PC-9 (cell line): Measurements from ENCODE around the gene TTC27. TPM values are rescaled to one million over a fixed set of nuclear protein-coding genes. Genes with fewer than 3 reads are reported as not detected.

Experiments
- BruUV-seq: library from RNA; stranded (reverse); fragments of 400-500 nt; replicated peaks from 2 replicates; lab custom pipeline; 2021; lab: Mats Ljungman, UMichigan
- CTCF ChIA-PET: fragments of 300-600 bp; sonication (Branson Sonifier 250); formaldehyde crosslinking; loops from one replicate; lab custom pipeline; 2022; ENCODE audit warnings: antibody characterized with exemption; lab: Charles Lee
- POLR2A ChIA-PET: fragments of 300-600 bp; sonication (Branson Sonifier 250); formaldehyde crosslinking; loops from one replicate; lab custom pipeline; 2022; ENCODE audit warnings: antibody characterized with exemption; ENCODE audit not compliant: unreplicated experiment; lab: Charles Lee
- DNase-seq, 2 experiments: peaks; one replicate each; pipeline versions ENCODE4 v3.0.0 to v3.0.0-alpha.2; 2015 to 2022; ENCODE audit warnings: mixed read lengths in 1 of 2
- H2AFZ ChIP-seq: fragments of 200-600 bp; sonication (generic); 2 replicates; pipeline ENCODE4 v1.8.1; 2017; ENCODE audit warnings: antibody characterized with exemption
- H3F3A ChIP-seq: fragments of 200-600 bp; sonication (generic); 2 replicates; pipeline ENCODE4 v1.8.1; 2017; ENCODE audit warnings: antibody characterized with exemption, mild to moderate bottlenecking, low read depth; ENCODE audit not compliant: insufficient read depth
- H3K27ac ChIP-seq: fragments of 200-600 bp; sonication (generic); 2 replicates; pipeline ENCODE4 v1.6.1; 2016; ENCODE audit warnings: mixed run types
- H3K27me3 ChIP-seq: fragments of 200-600 bp; sonication (generic); 2 replicates; pipeline ENCODE4 v1.6.1; 2016; ENCODE audit warnings: low read depth, mixed run types; ENCODE audit not compliant: insufficient read depth
- H3K36me3 ChIP-seq: fragments of 200-600 bp; sonication (generic); 2 replicates; pipeline ENCODE4 v1.6.1; 2016; ENCODE audit warnings: low read depth, mixed run types
- H3K4me1 ChIP-seq: fragments of 200-600 bp; sonication (generic); replicated peaks from 2 replicates; pipeline ENCODE4 v1.6.1; 2016; ENCODE audit warnings: mixed run types; ENCODE audit not compliant: insufficient read depth
- H3K4me2 ChIP-seq: fragments of 200-600 bp; sonication (generic); 2 replicates; pipeline ENCODE4 v1.6.1; 2017; ENCODE audit warnings: mixed run types
- H3K4me3 ChIP-seq: fragments of 200-600 bp; sonication (generic); 2 replicates; pipeline ENCODE4 v1.6.1; 2016; ENCODE audit warnings: mixed run types
- H3K79me2 ChIP-seq: fragments of 200-600 bp; sonication (generic); 2 replicates; pipeline ENCODE4 v1.6.1; 2017; ENCODE audit warnings: low read depth, mixed run types
- H3K9me2 ChIP-seq: fragments of 200-600 bp; sonication (generic); 2 replicates; pipeline ENCODE4 v1.8.1; 2017; ENCODE audit warnings: mild to moderate bottlenecking; ENCODE audit not compliant: insufficient read depth
- H3K9me3 ChIP-seq: fragments of 200-600 bp; sonication (generic); 2 replicates; pipeline ENCODE4 v1.8.1; 2016; ENCODE audit warnings: low read depth; ENCODE audit not compliant: insufficient read depth
- H4K20me1 ChIP-seq: fragments of 200-600 bp; sonication (generic); 2 replicates; pipeline ENCODE4 v1.8.1; 2017; ENCODE audit not compliant: insufficient read depth
- EZH2 ChIP-seq: fragments of 200-600 bp; sonication (generic); IDR thresholded peaks from 2 replicates; pipeline ENCODE4 v1.8.0; 2017; ENCODE audit warnings: antibody characterized with exemption, low read depth
- intact Hi-C: fragments of 100-400 bp; cut with micrococcal nuclease; formaldehyde crosslinking; loops from one replicate; pipeline ENCODE4 v1.10.0; 2022; ENCODE audit not compliant: unreplicated experiment
- total RNA-seq: library from RNA; stranded (reverse); gene quantifications from 2 replicates; pipeline ENCODE4 v1.2.3, GENCODE V29; 2021
- TF ChIP-seq, protein P1 (sequence below): fragments of 200-600 bp; sonication (generic); conservative IDR thresholded peaks from 2 replicates; pipeline ENCODE4 v1.6.1; 2017; ENCODE audit warnings: mixed run types, antibody characterized with exemption, mild to moderate bottlenecking, moderate library complexity

TTC27 gene
- total RNA-seq, 1 experiment from 2014 or later, result 12.8 TPM

- H3K9me2 ChIP-seq, result no peaks in the 10 kb centered on the region
- H3K27me3 ChIP-seq, result no peaks in the 10 kb centered on the region
- no peaks in the 10 kb centered on the region for H3K9me3 ChIP-seq
- H4K20me1 ChIP-seq, result no peaks in the 10 kb centered on the region
- no peaks in the 10 kb centered on the region for H3F3A ChIP-seq
- H3K4me3 ChIP-seq, result no peak overlapping the region
- POLR2A ChIA-PET, result interaction anchor here (0.7 kb wide), 1 partner anchor 141 kb away, joined by 9 read pairs; no protein-coding TSS in a partner anchor
- intact Hi-C loops, result no loop called here
- no peaks in the 10 kb centered on the region for H3K79me2 ChIP-seq
- H3K4me1 ChIP-seq, result no peaks in the 10 kb centered on the region
- no peaks in the 10 kb centered on the region for H3K36me3 ChIP-seq
- DNase-seq, result no peak
- CTCF ChIA-PET, result no interaction called here
- BruUV-seq, result no TSS peak
- no peak overlapping the region for H3K4me2 ChIP-seq
- H3K27ac ChIP-seq, result no peak overlapping the region
- no peak for TF ChIP-seq EZH2
- TF ChIP-seq, protein P1, sequence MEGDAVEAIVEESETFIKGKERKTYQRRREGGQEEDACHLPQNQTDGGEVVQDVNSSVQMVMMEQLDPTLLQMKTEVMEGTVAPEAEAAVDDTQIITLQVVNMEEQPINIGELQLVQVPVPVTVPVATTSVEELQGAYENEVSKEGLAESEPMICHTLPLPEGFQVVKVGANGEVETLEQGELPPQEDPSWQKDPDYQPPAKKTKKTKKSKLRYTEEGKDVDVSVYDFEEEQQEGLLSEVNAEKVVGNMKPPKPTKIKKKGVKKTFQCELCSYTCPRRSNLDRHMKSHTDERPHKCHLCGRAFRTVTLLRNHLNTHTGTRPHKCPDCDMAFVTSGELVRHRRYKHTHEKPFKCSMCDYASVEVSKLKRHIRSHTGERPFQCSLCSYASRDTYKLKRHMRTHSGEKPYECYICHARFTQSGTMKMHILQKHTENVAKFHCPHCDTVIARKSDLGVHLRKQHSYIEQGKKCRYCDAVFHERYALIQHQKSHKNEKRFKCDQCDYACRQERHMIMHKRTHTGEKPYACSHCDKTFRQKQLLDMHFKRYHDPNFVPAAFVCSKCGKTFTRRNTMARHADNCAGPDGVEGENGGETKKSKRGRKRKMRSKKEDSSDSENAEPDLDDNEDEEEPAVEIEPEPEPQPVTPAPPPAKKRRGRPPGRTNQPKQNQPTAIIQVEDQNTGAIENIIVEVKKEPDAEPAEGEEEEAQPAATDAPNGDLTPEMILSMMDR, result no peak
- no peak overlapping the region for H2AFZ ChIP-seq
Measured at GRCh38 chr2:32706815-32707579, 79.1 kb downstream of the TTC27 start.

DNA sequence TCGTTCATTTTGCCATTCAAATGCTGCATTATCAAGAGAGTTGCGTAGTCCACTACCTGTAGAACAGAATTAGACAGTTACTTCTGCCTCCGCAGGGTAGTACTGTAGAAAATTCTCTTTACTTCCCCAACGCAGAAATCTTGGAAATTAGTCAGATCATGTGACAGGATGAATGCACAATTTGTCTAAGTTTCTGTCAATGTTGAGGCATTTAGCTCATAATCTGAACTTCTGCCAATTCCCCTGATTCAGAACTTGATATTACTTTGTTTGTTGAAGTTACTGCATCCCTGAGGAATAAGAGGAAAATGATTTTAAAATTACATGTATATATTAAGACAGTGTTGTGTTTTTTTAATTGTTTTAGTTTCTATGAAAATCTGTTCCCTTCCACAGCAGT lies 83.4 kb downstream of the TTC27 start:
- Histone ChIP-seq H3K4me2 (no peak overlapping the region), H3K9me2 (no peaks in the 10 kb centered on the region), H4K20me1 (no peaks in the 10 kb centered on the region; the same call in 1 of the 2 replicates), H3K27me3 (no peaks in the 10 kb centered on the region), H3K27ac (no peak overlapping the region), H3F3A (no peaks in the 10 kb centered on the region), H3K9me3 (no peaks in the 10 kb centered on the region), H3K4me3 (no peak overlapping the region), H3K79me2 (no peaks in the 10 kb centered on the region), H2AFZ (no peak overlapping the region), H3K36me3 (no peaks in the 10 kb centered on the region), H3K4me1 (no peaks in the 10 kb centered on the region)
- ChIA-PET POLR2A (no interaction called here), CTCF (no interaction called here)
- intact Hi-C loops, result no loop called here
- DNase-seq, result no peak
- TF ChIP-seq, protein P1, result no peak
- TF ChIP-seq EZH2, result no peak
- BruUV-seq, result no TSS peak

DNA sequence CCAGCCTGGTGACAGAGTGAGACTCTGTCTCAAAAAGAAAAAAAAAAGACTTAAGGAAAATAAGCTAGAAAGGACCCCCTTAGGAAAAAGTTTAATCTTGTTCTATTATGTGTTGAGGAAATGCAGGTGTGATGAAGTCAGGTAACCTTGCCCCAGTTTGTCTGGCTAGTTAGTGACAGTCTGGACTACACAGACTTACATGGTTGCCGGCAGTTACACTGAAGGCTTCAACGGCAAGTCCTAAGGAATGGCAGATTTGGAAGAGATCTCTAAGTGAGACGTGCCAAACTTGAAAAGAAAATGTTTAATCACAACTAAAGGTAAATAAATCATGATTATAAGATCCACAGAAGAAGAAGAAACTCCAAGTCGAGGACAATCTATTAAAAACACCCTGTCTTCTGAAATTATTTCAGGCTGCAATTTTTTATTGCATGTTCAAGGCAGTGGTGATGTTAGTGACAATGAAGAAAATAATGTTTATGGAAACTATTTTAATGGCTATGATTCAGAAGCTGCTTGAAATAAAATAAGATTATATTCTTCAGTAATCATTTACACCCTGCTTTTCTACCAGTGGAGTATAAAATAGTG lies 84.2 kb downstream of the TTC27 start:
- Histone ChIP-seq H3K9me2 (no peaks in the 10 kb centered on the region), H4K20me1 (no peaks in the 10 kb centered on the region; the same call in 1 of the 2 replicates), H3K4me3 (no peak overlapping the region), H3K79me2 (no peaks in the 10 kb centered on the region), H2AFZ (no peak overlapping the region), H3K36me3 (no peaks in the 10 kb centered on the region), H3K4me2 (no peak overlapping the region), H3K9me3 (no peaks in the 10 kb centered on the region), H3K27me3 (no peaks in the 10 kb centered on the region), H3F3A (no peaks in the 10 kb centered on the region), H3K4me1 (no peaks in the 10 kb centered on the region), H3K27ac (no peak overlapping the region)
- CTCF ChIA-PET, result no interaction called here
- TF ChIP-seq, protein P1, result no peak
- no peak for TF ChIP-seq EZH2
- POLR2A ChIA-PET, result no interaction called here
- intact Hi-C loops, result no loop called here
- no TSS peak for BruUV-seq
- no peak for DNase-seq
